Stimulated activated CD8-positive, alpha-beta memory T cell treated with anti-CD3 and anti-CD28 coated beads, Interleukin-4, amount 100 ng/mL, for 1 hour (primary cell): Measurements from ENCODE around the gene TBC1D1.

Experiments
- DNase-seq, 2 donors: peaks; one replicate each; pipeline ENCODE4 v3.0.0-alpha.2; 2020; ENCODE audit warnings: low read depth in 2 of 2, low spot score in 1 of 2

The TBC1D1 gene

GRCh38 chr4:38119668-38120385 is 228.9 kb downstream of the TBC1D1 start:
- DNase-seq, result no peak

GRCh38 chr4:38120772-38121171 is 229.9 kb downstream of the TBC1D1 start:
- no peak for DNase-seq

- DNase-seq, result no peak
Observed at GRCh38 chr4:38122060-38122459, 231.2 kb downstream of the TBC1D1 start.

- DNase-seq, result no peak
Observed at GRCh38 chr4:38123555-38123954, 232.7 kb downstream of the TBC1D1 start.

GRCh38 chr4:38124961-38125360 is 234.1 kb downstream of the TBC1D1 start:
- no peak for DNase-seq

- no peak for DNase-seq
Observed at GRCh38 chr4:38125816-38126215, 234.9 kb downstream of the TBC1D1 start.

GRCh38 chr4:38128478-38129459 is 237.9 kb downstream of the TBC1D1 start:
- peak; percentile 17 to 39 for DNase-seq

- DNase-seq, result no peak
Observed at GRCh38 chr4:38129460-38130227, 238.8 kb downstream of the TBC1D1 start.

- DNase-seq, result no peak
Observed at GRCh38 chr4:38130884-38131283, 240.0 kb downstream of the TBC1D1 start.

- DNase-seq, result peak; percentile 23 to 30
Observed at GRCh38 chr4:38131371-38132091, 240.6 kb downstream of the TBC1D1 start.

- DNase-seq, result peak; percentile 7 to 38
Observed at GRCh38 chr4:38132107-38132673, 241.3 kb downstream of the TBC1D1 start.

GRCh38 chr4:38132843-38133662 is 242.2 kb downstream of the TBC1D1 start:
- no peak for DNase-seq

GRCh38 chr4:38133711-38134480 is 243.0 kb downstream of the TBC1D1 start:
- no peak for DNase-seq

GRCh38 chr4:38135201-38135600 is 244.3 kb downstream of the TBC1D1 start:
- no peak for DNase-seq

GRCh38 chr4:38136604-38137003 is 245.7 kb downstream of the TBC1D1 start:
- DNase-seq, result no peak

- DNase-seq, result no peak
Observed at GRCh38 chr4:38137080-38137479, 246.2 kb downstream of the TBC1D1 start.

GRCh38 chr4:38138363-38138762 is 247.5 kb downstream of the TBC1D1 start:
- no peak for DNase-seq

GRCh38 chr4:38139187-38139586 is 248.3 kb downstream of the TBC1D1 start:
- DNase-seq, result no peak
